Measurements from ENCODE around the gene SUSD1. TPM values are rescaled to one million over a fixed set of nuclear protein-coding genes. Genes with fewer than 3 reads are reported as not detected.

The SUSD1 gene
- total and polyA plus RNA-seq, 9 of the 15 experiments (the other 6 are each of a cell fraction or from before 2014, with no cell fraction given): 10.9 to 44.4 (median 36.1) TPM

DNA sequence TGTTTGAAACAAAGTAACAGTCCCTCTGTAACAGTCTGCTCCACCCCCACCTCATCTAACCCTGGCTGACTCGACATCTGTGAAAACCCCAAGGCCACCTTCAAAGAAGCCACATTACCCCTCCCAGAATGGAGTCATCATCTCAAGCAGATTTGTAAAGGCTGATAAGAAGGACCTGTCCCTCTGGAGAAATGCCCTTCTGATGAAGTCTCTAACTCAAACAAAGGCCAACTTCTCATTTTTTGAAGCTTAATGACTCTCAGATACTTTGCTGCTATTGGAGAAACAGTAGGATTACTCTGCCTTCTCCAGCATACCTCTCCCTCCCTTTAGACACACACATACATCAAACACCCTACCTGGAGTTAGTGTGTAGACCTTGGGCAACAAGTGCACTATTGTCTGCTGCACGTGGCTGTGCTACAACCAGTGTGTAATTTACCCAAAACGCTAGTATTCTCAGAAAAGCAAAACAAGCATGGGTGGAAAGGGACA, 5.3 kb upstream of the SUSD1 start (continued):
- TF ChIP-seq, protein P1, sequence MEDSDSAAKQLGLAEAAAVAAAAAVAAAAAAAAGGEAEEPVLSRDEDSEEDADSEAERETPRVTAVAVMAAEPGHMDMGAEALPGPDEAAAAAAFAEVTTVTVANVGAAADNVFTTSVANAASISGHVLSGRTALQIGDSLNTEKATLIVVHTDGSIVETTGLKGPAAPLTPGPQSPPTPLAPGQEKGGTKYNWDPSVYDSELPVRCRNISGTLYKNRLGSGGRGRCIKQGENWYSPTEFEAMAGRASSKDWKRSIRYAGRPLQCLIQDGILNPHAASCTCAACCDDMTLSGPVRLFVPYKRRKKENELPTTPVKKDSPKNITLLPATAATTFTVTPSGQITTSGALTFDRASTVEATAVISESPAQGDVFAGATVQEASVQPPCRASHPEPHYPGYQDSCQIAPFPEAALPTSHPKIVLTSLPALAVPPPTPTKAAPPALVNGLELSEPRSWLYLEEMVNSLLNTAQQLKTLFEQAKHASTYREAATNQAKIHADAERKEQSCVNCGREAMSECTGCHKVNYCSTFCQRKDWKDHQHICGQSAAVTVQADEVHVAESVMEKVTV (CRISPR knock-in tag; IDR thresholded peaks at IDR 0.05): no peak
- TF ChIP-seq SNRNP70 (optimal IDR thresholded peaks at IDR 0.05; ENCODE audit: low read depth, low read length): no peak
- no peak for TF ChIP-seq SMC3 (conservative IDR thresholded peaks at IDR 0.05; ENCODE audit: insufficient read depth, low read depth, low read length)
- TF ChIP-seq GTF2A2 (tag; IDR thresholded peaks at IDR 0.05): no peak
- TF ChIP-seq PYGO2 (tag; IDR thresholded peaks at IDR 0.05): 0 out of 2 replicates have a peak, but pooled peaks have one; percentile 16
- peak; percentile 72; the same call in 1 of the 2 replicates for TF ChIP-seq DMBX1 (CRISPR knock-in tag; IDR thresholded peaks at IDR 0.05; ENCODE audit: borderline replicate concordance)
- TF ChIP-seq BRD9 (IDR thresholded peaks at IDR 0.05; ENCODE audit: low read depth, partially characterized antibody): no peak
- no peak for TF ChIP-seq HNRNPL (IDR thresholded peaks at IDR 0.05; ENCODE audit: low read depth, low read length)
- no peak for TF ChIP-seq PHF8 (IDR thresholded peaks at IDR 0.05; ENCODE audit: borderline replicate concordance, low read length)
- TF ChIP-seq NCOA2 (IDR thresholded peaks at IDR 0.05; ENCODE audit: partially characterized antibody in 2 of 2): no peak
- TF ChIP-seq, protein P2, sequence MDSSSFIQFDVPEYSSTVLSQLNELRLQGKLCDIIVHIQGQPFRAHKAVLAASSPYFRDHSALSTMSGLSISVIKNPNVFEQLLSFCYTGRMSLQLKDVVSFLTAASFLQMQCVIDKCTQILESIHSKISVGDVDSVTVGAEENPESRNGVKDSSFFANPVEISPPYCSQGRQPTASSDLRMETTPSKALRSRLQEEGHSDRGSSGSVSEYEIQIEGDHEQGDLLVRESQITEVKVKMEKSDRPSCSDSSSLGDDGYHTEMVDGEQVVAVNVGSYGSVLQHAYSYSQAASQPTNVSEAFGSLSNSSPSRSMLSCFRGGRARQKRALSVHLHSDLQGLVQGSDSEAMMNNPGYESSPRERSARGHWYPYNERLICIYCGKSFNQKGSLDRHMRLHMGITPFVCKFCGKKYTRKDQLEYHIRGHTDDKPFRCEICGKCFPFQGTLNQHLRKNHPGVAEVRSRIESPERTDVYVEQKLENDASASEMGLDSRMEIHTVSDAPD (CRISPR knock-in tag; IDR thresholded peaks at IDR 0.05): no peak
- TF ChIP-seq ZKSCAN8 (CRISPR knock-in tag; IDR thresholded peaks at IDR 0.05): no peak; the same call in 1 of the 2 replicates
- TF ChIP-seq PTBP1 (IDR thresholded peaks at IDR 0.05; ENCODE audit: low read depth, low read length): no peak
- TF ChIP-seq, protein P3, sequence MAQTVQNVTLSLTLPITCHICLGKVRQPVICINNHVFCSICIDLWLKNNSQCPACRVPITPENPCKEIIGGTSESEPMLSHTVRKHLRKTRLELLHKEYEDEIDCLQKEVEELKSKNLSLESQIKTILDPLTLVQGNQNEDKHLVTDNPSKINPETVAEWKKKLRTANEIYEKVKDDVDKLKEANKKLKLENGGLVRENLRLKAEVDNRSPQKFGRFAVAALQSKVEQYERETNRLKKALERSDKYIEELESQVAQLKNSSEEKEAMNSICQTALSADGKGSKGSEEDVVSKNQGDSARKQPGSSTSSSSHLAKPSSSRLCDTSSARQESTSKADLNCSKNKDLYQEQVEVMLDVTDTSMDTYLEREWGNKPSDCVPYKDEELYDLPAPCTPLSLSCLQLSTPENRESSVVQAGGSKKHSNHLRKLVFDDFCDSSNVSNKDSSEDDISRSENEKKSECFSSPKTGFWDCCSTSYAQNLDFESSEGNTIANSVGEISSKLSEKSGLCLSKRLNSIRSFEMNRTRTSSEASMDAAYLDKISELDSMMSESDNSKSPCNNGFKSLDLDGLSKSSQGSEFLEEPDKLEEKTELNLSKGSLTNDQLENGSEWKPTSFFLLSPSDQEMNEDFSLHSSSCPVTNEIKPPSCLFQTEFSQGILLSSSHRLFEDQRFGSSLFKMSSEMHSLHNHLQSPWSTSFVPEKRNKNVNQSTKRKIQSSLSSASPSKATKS (CRISPR knock-in tag; IDR thresholded peaks at IDR 0.05): no peak
- TF ChIP-seq, protein P4, sequence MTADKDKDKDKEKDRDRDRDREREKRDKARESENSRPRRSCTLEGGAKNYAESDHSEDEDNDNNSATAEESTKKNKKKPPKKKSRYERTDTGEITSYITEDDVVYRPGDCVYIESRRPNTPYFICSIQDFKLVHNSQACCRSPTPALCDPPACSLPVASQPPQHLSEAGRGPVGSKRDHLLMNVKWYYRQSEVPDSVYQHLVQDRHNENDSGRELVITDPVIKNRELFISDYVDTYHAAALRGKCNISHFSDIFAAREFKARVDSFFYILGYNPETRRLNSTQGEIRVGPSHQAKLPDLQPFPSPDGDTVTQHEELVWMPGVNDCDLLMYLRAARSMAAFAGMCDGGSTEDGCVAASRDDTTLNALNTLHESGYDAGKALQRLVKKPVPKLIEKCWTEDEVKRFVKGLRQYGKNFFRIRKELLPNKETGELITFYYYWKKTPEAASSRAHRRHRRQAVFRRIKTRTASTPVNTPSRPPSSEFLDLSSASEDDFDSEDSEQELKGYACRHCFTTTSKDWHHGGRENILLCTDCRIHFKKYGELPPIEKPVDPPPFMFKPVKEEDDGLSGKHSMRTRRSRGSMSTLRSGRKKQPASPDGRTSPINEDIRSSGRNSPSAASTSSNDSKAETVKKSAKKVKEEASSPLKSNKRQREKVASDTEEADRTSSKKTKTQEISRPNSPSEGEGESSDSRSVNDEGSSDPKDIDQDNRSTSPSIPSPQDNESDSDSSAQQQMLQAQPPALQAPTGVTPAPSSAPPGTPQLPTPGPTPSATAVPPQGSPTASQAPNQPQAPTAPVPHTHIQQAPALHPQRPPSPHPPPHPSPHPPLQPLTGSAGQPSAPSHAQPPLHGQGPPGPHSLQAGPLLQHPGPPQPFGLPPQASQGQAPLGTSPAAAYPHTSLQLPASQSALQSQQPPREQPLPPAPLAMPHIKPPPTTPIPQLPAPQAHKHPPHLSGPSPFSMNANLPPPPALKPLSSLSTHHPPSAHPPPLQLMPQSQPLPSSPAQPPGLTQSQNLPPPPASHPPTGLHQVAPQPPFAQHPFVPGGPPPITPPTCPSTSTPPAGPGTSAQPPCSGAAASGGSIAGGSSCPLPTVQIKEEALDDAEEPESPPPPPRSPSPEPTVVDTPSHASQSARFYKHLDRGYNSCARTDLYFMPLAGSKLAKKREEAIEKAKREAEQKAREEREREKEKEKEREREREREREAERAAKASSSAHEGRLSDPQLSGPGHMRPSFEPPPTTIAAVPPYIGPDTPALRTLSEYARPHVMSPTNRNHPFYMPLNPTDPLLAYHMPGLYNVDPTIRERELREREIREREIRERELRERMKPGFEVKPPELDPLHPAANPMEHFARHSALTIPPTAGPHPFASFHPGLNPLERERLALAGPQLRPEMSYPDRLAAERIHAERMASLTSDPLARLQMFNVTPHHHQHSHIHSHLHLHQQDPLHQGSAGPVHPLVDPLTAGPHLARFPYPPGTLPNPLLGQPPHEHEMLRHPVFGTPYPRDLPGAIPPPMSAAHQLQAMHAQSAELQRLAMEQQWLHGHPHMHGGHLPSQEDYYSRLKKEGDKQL (CRISPR knock-in tag; IDR thresholded peaks at IDR 0.05; ENCODE audit: borderline replicate concordance): no peak
- TF ChIP-seq TAF1 (IDR thresholded peaks at IDR 0.05; ENCODE audit: control insufficient read depth, extremely low read depth, insufficient read depth, low read length, severe bottlenecking): peak; percentile 45
- no peak for TF ChIP-seq ZNF253 (CRISPR knock-in tag; conservative IDR thresholded peaks at IDR 0.05)

Data from K562 (cell line).